K562 (cell line): ENCODE results near the gene SEPTIN2. TPM values are rescaled to one million over a fixed set of nuclear protein-coding genes. Genes with fewer than 3 reads are reported as not detected.

Source experiments
- ATAC-seq: fragments of 200-7000 bp; cut with Tn5 transposase; 3 replicates; pipeline ENCODE4 v1.9.1; 2020; ENCODE audit warnings: moderate library complexity
- BruUV-seq: library from RNA; stranded (reverse); fragments of 400-500 nt; replicated peaks from 2 replicates; lab custom pipeline; 2021; lab: Mats Ljungman, UMichigan
- CTCF ChIA-PET: fragments of 300-600 bp; formaldehyde crosslinking; extraction: SDS; loops from one replicate; lab custom pipeline; 2021; ENCODE audit warnings: low intra/inter-chr PET ratio; lab: Yijun Ruan, JAX
- POLR2A ChIA-PET: fragments of 300-600, 350-650 bp; sonication (Branson Sonifier 250); formaldehyde crosslinking; extraction: SDS; loops from one replicate; lab custom pipeline; 2021; ENCODE audit warnings: antibody characterized with exemption, inconsistent platforms; lab: Yijun Ruan, JAX
- DNase-seq, 4 experiments: peaks; one replicate each; pipeline versions ENCODE4 v3.0.0 to v3.0.0-alpha.2; 2011 to 2018; ENCODE audit warnings: low spot score in 3 of 4, mixed read lengths in 3 of 4; ENCODE audit errors: extremely low read depth in 1 of 4
- FAIRE-seq: peaks from 2 replicates; lab custom pipeline; 2011; peaks lifted over from hg19 to GRCh38; lab: Jason Lieb, UNC
- H2AFZ ChIP-seq: 2 replicates; pipeline ENCODE4 v1.6.0; 2011; ENCODE audit warnings: low read depth, low read length, control low read depth, inconsistent platforms
- H3K27ac ChIP-seq: fragments of 200-600 bp; 3 replicates; pipeline ENCODE4 v1.8.0; 2011; ENCODE audit warnings: low read depth, mild to moderate bottlenecking, control low read depth, inconsistent platforms, low read length, moderate library complexity, mixed read lengths; ENCODE audit errors: extremely low read depth
- H3K27me3 ChIP-seq, 2 experiments: fragments of 300-600 bp in 1 of 2; 2 replicates in 1 of 2; 3 replicates in 1 of 2; pipeline versions ENCODE4 v1.6.0 to v1.8.0; 2011; ENCODE audit warnings: inconsistent platforms in 2 of 2, low read length in 2 of 2, mild to moderate bottlenecking in 1 of 2, mixed read lengths in 1 of 2, moderate library complexity in 1 of 2; ENCODE audit not compliant: control insufficient read depth in 2 of 2, insufficient read depth in 2 of 2
- H3K36me3 ChIP-seq: fragments of 300-600 bp; 3 replicates; pipeline ENCODE4 v1.8.0; 2011; ENCODE audit warnings: mild to moderate bottlenecking, low read length, inconsistent platforms; ENCODE audit not compliant: control insufficient read depth, insufficient read depth
- H3K4me1 ChIP-seq, 2 experiments: fragments of 200-600 bp in 1 of 2; replicated peaks in 1 of 2; 2 replicates in 1 of 2; 3 replicates in 1 of 2; pipeline versions ENCODE4 v1.5.1 to v1.8.0; 2011; ENCODE audit warnings: inconsistent platforms in 2 of 2, low read length in 2 of 2, mild to moderate bottlenecking in 1 of 2, mixed read lengths in 1 of 2, moderate library complexity in 1 of 2; ENCODE audit not compliant: control insufficient read depth in 2 of 2, insufficient read depth in 2 of 2
- H3K4me2 ChIP-seq: 2 replicates; pipeline ENCODE4 v1.6.1; 2011; ENCODE audit warnings: low read length, control low read depth, inconsistent platforms, mixed read lengths; ENCODE audit not compliant: insufficient read depth
- H3K4me3 ChIP-seq: fragments of 200-600 bp; sonication (generic), shearing (Covaris generic); 2 replicates; pipeline ENCODE4 v1.5.1; 2016; ENCODE audit warnings: control low read depth, inconsistent platforms
- H3K79me2 ChIP-seq: fragments of 200-600 bp; 3 replicates; pipeline ENCODE4 v1.8.0; 2011; ENCODE audit warnings: low read length, inconsistent platforms; ENCODE audit not compliant: control insufficient read depth, insufficient read depth
- H3K9ac ChIP-seq, 2 experiments: 2 replicates each; pipeline versions ENCODE4 v1.6.0 to v1.6.1; 2011; ENCODE audit warnings: low read depth in 2 of 2, low read length in 2 of 2, control low read depth in 1 of 2, inconsistent platforms in 1 of 2, mild to moderate bottlenecking in 1 of 2, mixed read lengths in 1 of 2; ENCODE audit not compliant: insufficient read depth in 1 of 2
- H3K9me1 ChIP-seq: one replicate; pipeline ENCODE4 v1.6.0; 2011; ENCODE audit warnings: inconsistent platforms, mild to moderate bottlenecking, low read length, moderate library complexity; ENCODE audit not compliant: control insufficient read depth, insufficient read depth
- H3K9me3 ChIP-seq: replicated peaks from 2 replicates; pipeline ENCODE4 v1.5.1; 2011; ENCODE audit warnings: low read depth, low read length, inconsistent platforms; ENCODE audit not compliant: control insufficient read depth, insufficient read depth
- H4K20me1 ChIP-seq: replicated peaks from 2 replicates; pipeline ENCODE4 v1.6.1; 2011; ENCODE audit warnings: low read length, inconsistent platforms, mixed read lengths; ENCODE audit not compliant: control insufficient read depth, insufficient read depth
- ARNT ChIP-seq, 2 experiments: fragments of 450-650 bp; IDR thresholded peaks; 2 replicates each; pipeline ENCODE4 v1.6.1; 2016; ENCODE audit warnings: mild to moderate bottlenecking in 1 of 2
- MAFF ChIP-seq: IDR thresholded peaks from 2 replicates; pipeline ENCODE4 v1.6.1; 2012; ENCODE audit warnings: low read length, improper control_type of control experiment
- NRF1 ChIP-seq, 2 experiments: fragments of 450-650 bp; IDR thresholded peaks in 1 of 2; conservative IDR thresholded peaks in 1 of 2; 2 replicates each; pipeline ENCODE4 v1.6.1; 2014; ENCODE audit warnings: mild to moderate bottlenecking in 2 of 2
- PHF21A ChIP-seq: fragments of 450-650 bp; IDR thresholded peaks from 2 replicates; pipeline ENCODE4 v1.6.1; 2017; ENCODE audit warnings: low read depth, borderline replicate concordance
- PRMT5 ChIP-seq: sonication (generic); formaldehyde crosslinking; IDR thresholded peaks from 2 replicates; pipeline ENCODE4 v1.5.0; 2020; ENCODE audit warnings: missing genetic modification reagents
- RBM39 ChIP-seq: fragments of 200-400 bp; formaldehyde crosslinking; optimal IDR thresholded peaks from 2 replicates; pipeline ENCODE3; 2018; ENCODE audit warnings: low read depth, low read length
- SIRT6 ChIP-seq: IDR thresholded peaks from one replicate; pipeline ENCODE4 v1.6.1; 2012; ENCODE audit warnings: low read depth, mild to moderate bottlenecking, control low read depth, inconsistent platforms, low read length, moderate library complexity
- SOX6 ChIP-seq: fragments of 450-650 bp; IDR thresholded peaks from 2 replicates; pipeline ENCODE4 v1.6.1; 2014; ENCODE audit warnings: mild to moderate bottlenecking
- ZBTB33 ChIP-seq: sonication (generic); formaldehyde crosslinking; IDR thresholded peaks from 2 replicates; pipeline ENCODE4 v1.8.1; 2023; ENCODE audit warnings: mild to moderate bottlenecking, missing genetic modification reagents
- ZSCAN29 ChIP-seq: fragments of 450-650 bp; IDR thresholded peaks from 2 replicates; pipeline ENCODE4 v1.6.1; 2017
- WGBS: fragments of 100-300 bp; shearing (Covaris generic); methylation state at CpG from one replicate; pipeline ENCODE4 v1.1.6; 2016; ENCODE audit warnings: low coverage, mixed read lengths; ENCODE audit not compliant: insufficient coverage; ENCODE audit errors: missing lambda C conversion rate; 5-methylcytosine and 5-hydroxymethylcytosine counted together
- in situ Hi-C: fragments of 300-500 bp; cut with MboI; formaldehyde crosslinking; loops from 4 replicates; pipeline ENCODE4 v1.15.0; 2018; ENCODE audit warnings: inconsistent platforms, mixed read lengths
- intact Hi-C: fragments of 100-400 bp; cut with micrococcal nuclease; formaldehyde crosslinking; loops from 2 replicates; pipeline ENCODE4 v1.14.2; 2022
- polyA plus RNA-seq, 8 experiments: library from polyadenylated mRNA; depleted of rRNA in 4 of 8; stranded (reverse) in 5 of 8; unstranded in 3 of 8; fragments of >200 nt; fragmentation: Nextera tagmentation in 2 of 8; fragmentation: Illumina TruSeq in 1 of 8; extraction: Ambion mirVana in 2 of 8; extraction: Trizol in 1 of 8; gene quantifications; 2 replicates each; pipeline versions ENCODE4 v1.2.1 to v1.2.3, GENCODE V29; 2011 to 2014; ENCODE audit warnings: inconsistent platforms in 1 of 8, missing spikeins in 1 of 8
- total RNA-seq, 7 experiments: library from RNA; depleted of rRNA in 6 of 7; stranded (reverse); fragments of >200 nt in 6 of 7; fragmentation: Illumina TruSeq in 2 of 7; extraction: Trizol in 2 of 7; gene quantifications; 2 replicates each; pipeline versions ENCODE4 v1.2.1 to v1.2.3, GENCODE V29; 2011 to 2021; ENCODE audit warnings: low replicate concordance in 1 of 7
- TF ChIP-seq, protein P1 (sequence below): sonication (generic); formaldehyde crosslinking; IDR thresholded peaks from 2 replicates; pipeline ENCODE4 v1.8.0; 2022; ENCODE audit warnings: missing genetic modification reagents, mild to moderate bottlenecking, borderline replicate concordance
- TF ChIP-seq, protein P2 (sequence below): fragments of 250-450 bp; sonication (Bioruptor Pico); IDR thresholded peaks from 2 replicates; pipeline ENCODE4 v1.4.0; 2020; ENCODE audit warnings: mild to moderate bottlenecking
- TF ChIP-seq, protein P3 (sequence below): sonication (generic); formaldehyde crosslinking; IDR thresholded peaks from 2 replicates; pipeline ENCODE4 v1.8.1; 2023; ENCODE audit warnings: mild to moderate bottlenecking, missing genetic modification reagents, moderate library complexity

SEPTIN2 gene
- total and polyA plus RNA-seq, 9 of the 15 experiments (the other 6 are each of a cell fraction or from before 2014, with no cell fraction given) = 121 to 367 (median 166) TPM

- TF ChIP-seq, protein P1, sequence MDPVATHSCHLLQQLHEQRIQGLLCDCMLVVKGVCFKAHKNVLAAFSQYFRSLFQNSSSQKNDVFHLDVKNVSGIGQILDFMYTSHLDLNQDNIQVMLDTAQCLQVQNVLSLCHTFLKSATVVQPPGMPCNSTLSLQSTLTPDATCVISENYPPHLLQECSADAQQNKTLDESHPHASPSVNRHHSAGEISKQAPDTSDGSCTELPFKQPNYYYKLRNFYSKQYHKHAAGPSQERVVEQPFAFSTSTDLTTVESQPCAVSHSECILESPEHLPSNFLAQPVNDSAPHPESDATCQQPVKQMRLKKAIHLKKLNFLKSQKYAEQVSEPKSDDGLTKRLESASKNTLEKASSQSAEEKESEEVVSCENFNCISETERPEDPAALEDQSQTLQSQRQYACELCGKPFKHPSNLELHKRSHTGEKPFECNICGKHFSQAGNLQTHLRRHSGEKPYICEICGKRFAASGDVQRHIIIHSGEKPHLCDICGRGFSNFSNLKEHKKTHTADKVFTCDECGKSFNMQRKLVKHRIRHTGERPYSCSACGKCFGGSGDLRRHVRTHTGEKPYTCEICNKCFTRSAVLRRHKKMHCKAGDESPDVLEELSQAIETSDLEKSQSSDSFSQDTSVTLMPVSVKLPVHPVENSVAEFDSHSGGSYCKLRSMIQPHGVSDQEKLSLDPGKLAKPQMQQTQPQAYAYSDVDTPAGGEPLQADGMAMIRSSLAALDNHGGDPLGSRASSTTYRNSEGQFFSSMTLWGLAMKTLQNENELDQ = no peak
- no peak for TF ChIP-seq NRF1 (conservative IDR thresholded peaks at IDR 0.05 in 1 of 2, IDR thresholded peaks at IDR 0.05 in 1 of 2)
- TF ChIP-seq MAFF = no peak
- TF ChIP-seq, protein P2, sequence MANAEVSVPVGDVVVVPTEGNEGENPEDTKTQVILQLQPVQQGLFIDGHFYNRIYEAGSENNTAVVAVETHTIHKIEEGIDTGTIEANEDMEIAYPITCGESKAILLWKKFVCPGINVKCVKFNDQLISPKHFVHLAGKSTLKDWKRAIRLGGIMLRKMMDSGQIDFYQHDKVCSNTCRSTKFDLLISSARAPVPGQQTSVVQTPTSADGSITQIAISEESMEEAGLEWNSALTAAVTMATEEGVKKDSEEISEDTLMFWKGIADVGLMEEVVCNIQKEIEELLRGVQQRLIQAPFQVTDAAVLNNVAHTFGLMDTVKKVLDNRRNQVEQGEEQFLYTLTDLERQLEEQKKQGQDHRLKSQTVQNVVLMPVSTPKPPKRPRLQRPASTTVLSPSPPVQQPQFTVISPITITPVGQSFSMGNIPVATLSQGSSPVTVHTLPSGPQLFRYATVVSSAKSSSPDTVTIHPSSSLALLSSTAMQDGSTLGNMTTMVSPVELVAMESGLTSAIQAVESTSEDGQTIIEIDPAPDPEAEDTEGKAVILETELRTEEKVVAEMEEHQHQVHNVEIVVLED = no peak
- no peak for TF ChIP-seq SIRT6
Measured at GRCh38 chr2:241296767-241297166, 19.0 kb upstream of the SEPTIN2 start (continued).

DNA sequence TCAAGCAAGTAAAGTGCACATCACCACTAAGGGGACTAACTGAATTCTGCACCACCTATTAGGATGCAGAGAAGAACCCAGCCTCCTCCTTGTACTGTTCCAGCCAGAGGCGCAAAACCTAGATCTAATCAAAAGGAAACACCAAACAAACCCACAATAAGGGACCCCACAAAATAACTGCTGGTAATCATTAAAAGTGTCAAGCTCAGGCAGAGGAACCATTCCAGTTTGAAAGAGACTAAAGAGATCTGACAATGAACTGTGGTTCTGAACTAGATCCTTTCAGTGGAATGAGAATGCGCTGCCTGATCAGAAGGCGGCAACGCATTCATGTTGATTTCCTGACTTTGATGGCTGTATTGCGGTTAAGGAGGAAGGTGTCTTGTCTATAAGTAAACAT lies 17.1 kb upstream of the SEPTIN2 start:
- Histone ChIP-seq H3K4me2 (no peak overlapping the region), H3K36me3 (peaks cover 13% of the 10 kb centered on the region; the same call in 2 of the 3 replicates), H3K9me3 (no peaks in the 10 kb centered on the region), H3K4me1 (peaks cover 10 to 16% of the 10 kb centered on the region in 2 experiments; a peak in 3 of 5 replicates), H3K9me1 (peaks cover 2% of the 10 kb centered on the region), H3K79me2 (peaks cover 92% of the 10 kb centered on the region), H3K27ac (no peak overlapping the region), H4K20me1 (peaks cover 23% of the 10 kb centered on the region), H3K9ac (no peak overlapping the region), H3K4me3 (no peak overlapping the region), H3K27me3 (no peaks in the 10 kb centered on the region), H2AFZ (no peak overlapping the region)
- POLR2A ChIA-PET = interaction anchor here (1.4 kb wide), 1 partner anchor 17 kb away, joined by 6 read pairs; the partner anchor contains the start of gene HDLBP
- no TSS peak for BruUV-seq
- ATAC-seq = no peak
- peak; percentile 56 for FAIRE-seq
- in situ Hi-C loops = no loop called here
- DNase-seq = no peak
- intact Hi-C loops = no loop called here
- 87% methylated on average over 5 of the region's 5 CpGs for WGBS
- CTCF ChIA-PET = no interaction called here
- TF ChIP-seq, protein P2 = no peak
- TF ChIP-seq PHF21A (no peak), ZBTB33 (no peak), SOX6 (no peak), ARNT (IDR thresholded peaks at IDR 0.05) (no peak), PRMT5 (CRISPR knock-in tag) (no peak), ZSCAN29 (no peak), RBM39 (no peak)
- TF ChIP-seq, protein P3, sequence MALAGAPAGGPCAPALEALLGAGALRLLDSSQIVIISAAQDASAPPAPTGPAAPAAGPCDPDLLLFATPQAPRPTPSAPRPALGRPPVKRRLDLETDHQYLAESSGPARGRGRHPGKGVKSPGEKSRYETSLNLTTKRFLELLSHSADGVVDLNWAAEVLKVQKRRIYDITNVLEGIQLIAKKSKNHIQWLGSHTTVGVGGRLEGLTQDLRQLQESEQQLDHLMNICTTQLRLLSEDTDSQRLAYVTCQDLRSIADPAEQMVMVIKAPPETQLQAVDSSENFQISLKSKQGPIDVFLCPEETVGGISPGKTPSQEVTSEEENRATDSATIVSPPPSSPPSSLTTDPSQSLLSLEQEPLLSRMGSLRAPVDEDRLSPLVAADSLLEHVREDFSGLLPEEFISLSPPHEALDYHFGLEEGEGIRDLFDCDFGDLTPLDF (CRISPR knock-in tag) = no peak
